Caco-2 (cell line): Measurements from ENCODE around the gene AVPI1. TPM values are rescaled to one million over a fixed set of nuclear protein-coding genes. Genes with fewer than 3 reads are reported as not detected.

Source experiments
- BruUV-seq: library from RNA; stranded (reverse); fragments of 400-500 nt; replicated peaks from 2 replicates; lab custom pipeline; 2021; lab: Mats Ljungman, UMichigan
- CTCF ChIA-PET: fragments of 300-600 bp; sonication (Branson Sonifier 250); formaldehyde crosslinking; loops from one replicate; lab custom pipeline; 2022; ENCODE audit warnings: antibody characterized with exemption; lab: Charles Lee
- POLR2A ChIA-PET: fragments of 300-600 bp; sonication (Branson Sonifier 250); formaldehyde crosslinking; loops from one replicate; lab custom pipeline; 2022; ENCODE audit warnings: antibody characterized with exemption; lab: Charles Lee
- DNase-seq, 2 experiments: peaks; one replicate each; pipeline versions ENCODE4 v3.0.0 to v3.0.0-alpha.2; 2020 to 2022
- H3K27me3 ChIP-seq: replicated peaks from 2 replicates; pipeline ENCODE4 v1.6.0; 2011; ENCODE audit warnings: low read length; ENCODE audit not compliant: control insufficient read depth, insufficient read depth
- H3K36me3 ChIP-seq: 2 replicates; pipeline ENCODE4 v1.5.1; 2011; ENCODE audit warnings: low read length; ENCODE audit not compliant: control insufficient read depth, insufficient read depth
- H3K4me1 ChIP-seq: fragments of 250-450 bp; sonication (Bioruptor Pico); 2 replicates; pipeline ENCODE4 v1.5.1; 2020; ENCODE audit warnings: mild to moderate bottlenecking
- H3K4me3 ChIP-seq: 2 replicates; pipeline ENCODE4 v1.5.1; 2011; ENCODE audit warnings: low read depth, mild to moderate bottlenecking, control low read depth, low read length
- H3K9me3 ChIP-seq: fragments of 250-450 bp; sonication (Bioruptor Pico); 2 replicates; pipeline ENCODE4 v1.5.1; 2020; ENCODE audit warnings: mild to moderate bottlenecking, moderate library complexity
- H3K27ac Mint-ChIP-seq: one replicate; pipeline ENCODE4 v1.8.0; 2022; ENCODE audit warnings: mixed read lengths; ENCODE audit not compliant: unreplicated experiment
- H3K27me3 Mint-ChIP-seq: one replicate; pipeline ENCODE4 v1.8.0; 2022; ENCODE audit warnings: mixed read lengths; ENCODE audit not compliant: insufficient read depth, unreplicated experiment
- H3K36me3 Mint-ChIP-seq: one replicate; pipeline ENCODE4 v1.8.0; 2022; ENCODE audit warnings: mild to moderate bottlenecking, mixed read lengths; ENCODE audit not compliant: insufficient read depth, unreplicated experiment
- H3K4me1 Mint-ChIP-seq: one replicate; pipeline ENCODE4 v1.8.0; 2022; ENCODE audit warnings: low read depth, mixed read lengths; ENCODE audit not compliant: unreplicated experiment
- H3K4me3 Mint-ChIP-seq: one replicate; pipeline ENCODE4 v1.8.0; 2022; ENCODE audit warnings: mild to moderate bottlenecking, moderate library complexity, mixed read lengths; ENCODE audit not compliant: unreplicated experiment
- H3K9me3 Mint-ChIP-seq: one replicate; pipeline ENCODE4 v1.8.0; 2022; ENCODE audit warnings: mixed read lengths; ENCODE audit not compliant: unreplicated experiment
- intact Hi-C: fragments of 100-400 bp; cut with micrococcal nuclease; formaldehyde crosslinking; loops from one replicate; pipeline ENCODE4 v1.10.0; 2022; ENCODE audit not compliant: unreplicated experiment
- total RNA-seq: library from RNA; stranded (reverse); gene quantifications from 2 replicates; pipeline ENCODE4 v1.2.3, GENCODE V29; 2022
- TF ChIP-seq, protein P1 (sequence below), 2 experiments: fragments of 200-600 bp in 1 of 2; IDR thresholded peaks; 1 replicate in 1 of 2; 2 replicates in 1 of 2; pipeline versions ENCODE4 v1.5.1 to v1.8.0; 2011 to 2022; ENCODE audit warnings: antibody characterized with exemption in 1 of 2, control low read depth in 1 of 2, inconsistent platforms in 1 of 2, low read depth in 1 of 2, low read length in 1 of 2, mild to moderate bottlenecking in 1 of 2, moderate library complexity in 1 of 2; ENCODE audit not compliant: insufficient read depth in 1 of 2, severe bottlenecking in 1 of 2, unreplicated experiment in 1 of 2

The AVPI1 gene
- total RNA-seq, 1 experiment from 2014 or later: 17.1 TPM

DNA sequence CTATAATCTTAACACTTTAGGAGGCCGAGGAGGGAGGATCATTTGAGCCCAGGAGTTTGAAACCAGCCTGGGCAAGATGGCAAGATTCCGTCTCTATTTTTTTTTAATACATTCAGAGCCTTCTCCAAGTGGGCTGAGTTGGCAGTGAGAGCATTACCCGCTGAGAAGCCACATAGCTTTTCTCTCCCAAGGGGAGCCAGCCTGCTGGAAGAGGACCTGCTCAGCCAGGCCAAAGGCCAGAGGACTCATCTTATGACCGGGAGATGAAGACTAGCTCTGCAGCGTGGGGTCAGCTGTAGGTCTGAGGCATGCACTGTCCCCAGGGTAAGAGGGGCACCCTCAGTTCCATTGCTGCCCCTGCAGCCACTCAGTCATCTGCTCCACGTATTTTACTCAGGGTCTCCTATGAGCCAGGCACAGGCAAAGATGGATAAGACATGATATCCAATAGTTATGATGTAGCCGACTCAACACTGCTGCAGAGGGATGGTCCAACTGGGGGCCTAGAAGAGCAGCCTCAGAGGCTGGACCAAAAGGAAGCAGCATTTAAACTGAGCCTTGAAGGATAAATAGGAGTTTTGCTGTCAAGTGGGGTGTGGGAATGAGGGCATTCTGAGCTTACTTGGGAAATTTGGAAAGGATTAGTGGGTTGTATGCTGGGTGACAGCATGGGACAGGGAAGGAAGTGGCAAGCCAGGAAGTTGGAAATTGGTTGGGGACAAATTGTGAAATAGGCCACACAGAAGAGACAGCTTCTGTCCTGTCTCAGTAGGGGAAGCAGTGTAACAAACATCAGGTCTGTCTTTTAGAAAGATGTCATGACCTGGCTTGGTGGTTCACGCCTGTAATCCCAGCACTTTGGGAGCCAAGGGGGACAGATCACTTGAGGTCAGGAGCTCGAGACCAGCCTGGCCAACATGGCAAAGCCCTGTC, 24.9 kb upstream of the AVPI1 start:
- Mint-ChIP-seq H3K4me1 (peaks cover 18% of the 10 kb centered on the region), H3K27me3 (no peaks in the 10 kb centered on the region), H3K27ac (no peak overlapping the region), H3K4me3 (peak overlapping the region; percentile 56), H3K9me3 (no peaks in the 10 kb centered on the region), H3K36me3 (peaks cover 17% of the 10 kb centered on the region)
- BruUV-seq: no TSS peak
- H3K27me3 ChIP-seq: no peaks in the 10 kb centered on the region
- H3K4me1 ChIP-seq: peaks cover 24% of the 10 kb centered on the region
- TF ChIP-seq, protein P1, sequence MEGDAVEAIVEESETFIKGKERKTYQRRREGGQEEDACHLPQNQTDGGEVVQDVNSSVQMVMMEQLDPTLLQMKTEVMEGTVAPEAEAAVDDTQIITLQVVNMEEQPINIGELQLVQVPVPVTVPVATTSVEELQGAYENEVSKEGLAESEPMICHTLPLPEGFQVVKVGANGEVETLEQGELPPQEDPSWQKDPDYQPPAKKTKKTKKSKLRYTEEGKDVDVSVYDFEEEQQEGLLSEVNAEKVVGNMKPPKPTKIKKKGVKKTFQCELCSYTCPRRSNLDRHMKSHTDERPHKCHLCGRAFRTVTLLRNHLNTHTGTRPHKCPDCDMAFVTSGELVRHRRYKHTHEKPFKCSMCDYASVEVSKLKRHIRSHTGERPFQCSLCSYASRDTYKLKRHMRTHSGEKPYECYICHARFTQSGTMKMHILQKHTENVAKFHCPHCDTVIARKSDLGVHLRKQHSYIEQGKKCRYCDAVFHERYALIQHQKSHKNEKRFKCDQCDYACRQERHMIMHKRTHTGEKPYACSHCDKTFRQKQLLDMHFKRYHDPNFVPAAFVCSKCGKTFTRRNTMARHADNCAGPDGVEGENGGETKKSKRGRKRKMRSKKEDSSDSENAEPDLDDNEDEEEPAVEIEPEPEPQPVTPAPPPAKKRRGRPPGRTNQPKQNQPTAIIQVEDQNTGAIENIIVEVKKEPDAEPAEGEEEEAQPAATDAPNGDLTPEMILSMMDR (IDR thresholded peaks at IDR 0.05; ENCODE audit: insufficient read depth in 1 of 2, low read depth in 1 of 2, low read length in 1 of 2, severe bottlenecking in 1 of 2, unreplicated experiment in 1 of 2): no peak
- H3K9me3 ChIP-seq: no peaks in the 10 kb centered on the region
- DNase-seq: no peak
- no peak overlapping the region for H3K4me3 ChIP-seq
- intact Hi-C loops: no loop called here
- POLR2A ChIA-PET: interaction anchor here (1.1 to 1.4 kb wide), 2 partner anchors 15 to 25 kb away, joined by 3 read pairs; partner anchors contain the start of gene AVPI1
- CTCF ChIA-PET: interaction anchor here (1.5 kb wide), 1 partner anchor 25 kb away, joined by 3 read pairs; the partner anchor contains the start of gene AVPI1
- H3K36me3 ChIP-seq: no peaks in the 10 kb centered on the region

DNA sequence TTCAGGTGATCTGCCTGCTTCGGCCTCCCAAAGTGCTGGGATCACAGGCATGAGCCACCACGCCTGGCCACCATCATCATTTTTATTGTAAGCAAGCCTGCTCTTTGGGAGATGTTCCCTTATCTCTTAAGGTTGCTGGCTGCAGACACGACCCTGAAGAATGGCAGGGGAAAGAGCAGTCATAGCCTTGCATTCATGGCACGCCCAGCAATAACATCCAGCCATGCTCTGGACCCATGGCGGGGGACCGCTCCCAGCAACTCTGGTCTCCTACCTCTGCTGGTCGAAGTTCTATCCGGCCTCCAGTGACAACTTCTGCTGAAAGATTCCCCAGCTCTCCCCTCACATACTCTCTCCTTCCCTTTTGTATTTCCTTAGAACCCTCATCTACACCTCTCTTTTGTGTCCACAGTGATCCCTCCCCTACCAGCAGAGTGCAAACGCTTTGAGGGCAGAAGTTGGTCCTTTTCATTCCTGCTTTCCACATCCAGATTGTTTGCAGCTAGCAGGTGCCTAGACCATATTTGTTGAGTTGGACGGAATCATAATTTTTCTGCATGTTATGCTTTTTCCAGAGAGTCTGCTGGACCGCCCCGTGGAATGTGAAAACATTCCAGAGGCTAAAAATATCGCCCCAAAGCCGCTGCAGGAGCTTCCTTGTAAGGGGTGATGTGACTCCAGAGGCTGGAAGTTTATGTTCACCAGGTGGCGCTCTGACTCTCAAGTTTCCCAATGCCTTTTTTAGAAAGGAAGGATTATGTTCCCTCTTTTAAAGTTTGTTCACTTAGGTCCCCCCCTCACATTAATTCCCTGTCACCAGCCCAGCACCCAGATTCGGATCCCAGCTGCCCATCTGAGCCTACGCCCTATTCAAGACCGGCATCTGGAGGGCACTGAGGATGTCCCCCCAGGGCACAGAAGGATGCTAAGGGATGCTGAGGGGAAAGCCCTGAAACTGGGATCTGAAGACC, 22.2 kb upstream of the AVPI1 start:
- ChIA-PET POLR2A (interaction anchor here (1.6 kb wide), 1 partner anchor 22 kb away, joined by 13 read pairs; the partner anchor contains the start of gene AVPI1), CTCF (interaction anchor here (0.5 to 1.8 kb wide), 13 partner anchors 8 to 79 kb away, joined by 3 to 13 read pairs (median 5); partner anchors contain the start of genes AVPI1 and ZFYVE27)
- no TSS peak for BruUV-seq
- intact Hi-C loops: loop anchor here (1.0 kb wide), 1 partner anchor 22 kb away; no protein-coding TSS in a partner anchor
- H3K4me1 Mint-ChIP-seq: peaks cover 18% of the 10 kb centered on the region
- Histone ChIP-seq H3K27me3 (no peaks in the 10 kb centered on the region), H3K36me3 (no peaks in the 10 kb centered on the region), H3K9me3 (no peaks in the 10 kb centered on the region), H3K4me1 (peaks cover 17% of the 10 kb centered on the region; the same call in 1 of the 2 replicates), H3K4me3 (no peak overlapping the region)
- H3K27me3 Mint-ChIP-seq: no peaks in the 10 kb centered on the region
- DNase-seq: peak; percentile 70 to 75
- peak overlapping the region; percentile 44 for H3K27ac Mint-ChIP-seq
- H3K4me3 Mint-ChIP-seq: peak overlapping the region; percentile 21
- no peaks in the 10 kb centered on the region for H3K9me3 Mint-ChIP-seq
- H3K36me3 Mint-ChIP-seq: peaks cover 10% of the 10 kb centered on the region
- TF ChIP-seq, protein P1 (IDR thresholded peaks at IDR 0.05; ENCODE audit: insufficient read depth in 1 of 2, low read depth in 1 of 2, low read length in 1 of 2, severe bottlenecking in 1 of 2, unreplicated experiment in 1 of 2): peak; percentile 68 to 86
